Posterior vena cava (tissue), 2 donors: ENCODE results near the gene DGLUCY. TPM values are rescaled to one million over a fixed set of nuclear protein-coding genes. Genes with fewer than 3 reads are reported as not detected.
"Not testable (repeated sequence)": the region's sequence is repeated elsewhere in the genome, so short reads cannot be mapped to it uniquely, and the experiment has no call there.

Experiments used
- DNase-seq: peaks from one replicate; pipeline ENCODE4 v3.0.0-alpha.2; 2020; ENCODE audit warnings: low spot score
- intact Hi-C, 2 donors: fragments of 100-400 bp; cut with DNase I; formaldehyde crosslinking; loops; one replicate each; pipeline versions ENCODE4 v1.14.1 to v1.14.2; 2022 to 2023
- total RNA-seq, 2 donors: library from RNA; stranded (reverse); fragmentation: NEBNext Ultra II Directional; extraction: Animal tissue kit (Norgen Biotek cat#: 25700); gene quantifications; one replicate each; pipeline ENCODE4 v1.2.1, GENCODE V29; 2021
- donor health status: DM: yes; HTN: yes; CAD: no.
- donor health status: DM: yes; HTN: yes; CAD: no.

The DGLUCY gene
- total RNA-seq, 2 donors from 2014 or later, result 36.2 to 44.4 TPM

GRCh38 chr14:91186515-91187066 is 72.7 kb downstream of the DGLUCY start:
- no peak for DNase-seq
- intact Hi-C loops, result no loop called here

- DNase-seq, result no peak
- intact Hi-C loops, result no loop called here
Observed at GRCh38 chr14:91187271-91187670, 73.4 kb downstream of the DGLUCY start.

GRCh38 chr14:91190853-91191252 is 77.0 kb downstream of the DGLUCY start:
- no peak for DNase-seq
- intact Hi-C loops, result no loop called here

- intact Hi-C loops, result no loop called here
- DNase-seq, result no peak
Observed at GRCh38 chr14:91193069-91193468, 79.2 kb downstream of the DGLUCY start.

GRCh38 chr14:91195881-91196280 is 82.0 kb downstream of the DGLUCY start:
- intact Hi-C loops, result no loop called here

GRCh38 chr14:91197631-91198030 is 83.8 kb downstream of the DGLUCY start:
- DNase-seq, result no peak
- intact Hi-C loops, result no loop called here

More at GRCh38 chr14:91195881-91196280, 82.0 kb downstream of the DGLUCY start:
- DNase-seq, result no peak

- intact Hi-C loops, DNase-seq: not testable (repeated sequence)
Observed at GRCh38 chr14:91200802-91201201, 86.9 kb downstream of the DGLUCY start.

GRCh38 chr14:91202234-91202974 is 88.5 kb downstream of the DGLUCY start:
- DNase-seq, result peak; percentile 91
- intact Hi-C loops, result no loop called here

GRCh38 chr14:91204657-91205056 is 90.8 kb downstream of the DGLUCY start:
- DNase-seq, result no peak
- intact Hi-C loops, result no loop called here

GRCh38 chr14:91205459-91205858 is 91.6 kb downstream of the DGLUCY start:
- intact Hi-C loops, result no loop called here
- no peak for DNase-seq

GRCh38 chr14:91207008-91207407 is 93.1 kb downstream of the DGLUCY start:
- intact Hi-C loops, result no loop called here

GRCh38 chr14:91211017-91211416 is 97.1 kb downstream of the DGLUCY start:
- intact Hi-C loops, result no loop called here
- no peak for DNase-seq

More at GRCh38 chr14:91207008-91207407, 93.1 kb downstream of the DGLUCY start:
- DNase-seq, result no peak

- intact Hi-C loops, result no loop called here
Observed at GRCh38 chr14:91214306-91214705, 100.4 kb downstream of the DGLUCY start.

GRCh38 chr14:91215381-91215780 is 101.5 kb downstream of the DGLUCY start:
- intact Hi-C loops, result no loop called here
- no peak for DNase-seq

More at GRCh38 chr14:91214306-91214705, 100.4 kb downstream of the DGLUCY start:
- no peak for DNase-seq

- DNase-seq, result no peak
- intact Hi-C loops, result loop anchor here in 1 of 2 donors (1.0 kb wide), 1 partner anchor 48 kb away; no protein-coding TSS in a partner anchor
Observed at GRCh38 chr14:91216731-91217226, 102.9 kb downstream of the DGLUCY start.

GRCh38 chr14:91218014-91218413 is 104.1 kb downstream of the DGLUCY start:
- DNase-seq, result no peak
- intact Hi-C loops, result no loop called here

- DNase-seq, result no peak
- intact Hi-C loops, result no loop called here
Observed at GRCh38 chr14:91219517-91220389, 105.9 kb downstream of the DGLUCY start.

GRCh38 chr14:91220581-91221000 is 106.7 kb downstream of the DGLUCY start:
- intact Hi-C loops, result no loop called here
- DNase-seq, result no peak

- intact Hi-C loops, result no loop called here
- DNase-seq, result no peak
Observed at GRCh38 chr14:91221270-91221669, 107.4 kb downstream of the DGLUCY start.
